Measurements from ENCODE around the gene SMKR1. TPM values are rescaled to one million over a fixed set of nuclear protein-coding genes. Genes with fewer than 3 reads are reported as not detected.
"Not testable (repeated sequence)": the region's sequence is repeated elsewhere in the genome, so short reads cannot be mapped to it uniquely, and the experiment has no call there.

Gene SMKR1
- total and polyA plus RNA-seq, 12 donors, result 0.28 TPM; not detected in 11

DNA sequence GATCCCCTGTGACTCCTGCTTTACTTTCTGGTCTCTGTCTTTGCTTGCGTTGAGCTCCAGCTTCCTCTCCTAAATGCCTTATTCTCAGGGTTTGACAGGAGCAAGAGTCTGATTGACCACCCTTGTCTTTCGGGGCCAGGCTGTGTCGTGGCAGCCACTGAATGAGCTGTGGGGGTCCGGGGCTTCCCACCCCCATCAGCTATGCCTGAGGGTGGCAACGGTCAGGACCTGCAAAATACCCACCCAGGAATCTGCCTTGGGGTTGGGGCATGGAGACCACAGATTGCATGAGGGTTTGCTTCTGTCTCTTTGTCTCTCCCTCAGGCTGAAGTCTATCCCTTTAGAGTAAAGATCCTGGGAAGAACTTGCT is 20.6 kb downstream of the SMKR1 start:
- no peak for TF ChIP-seq CTCF (IDR thresholded peaks at IDR 0.05)
- no peak overlapping the region for H3K4me3 ChIP-seq
- H3K27ac ChIP-seq, result no peak overlapping the region
- ATAC-seq (no peak), DNase-seq (no peak)
- no peaks in the 10 kb centered on the region for H3K36me3 ChIP-seq
- intact Hi-C loops (cut with DNase I), result no loop called here
- H3K9me3 ChIP-seq, result no peaks in the 10 kb centered on the region
- 46 to 47% methylated on average over 5 of the region's 5 CpGs for WGBS, 2 donors
- peaks cover 0 to 3% (median 0%) of the 10 kb centered on the region in 9 donors for H3K4me1 ChIP-seq
- H3K27me3 ChIP-seq, result peaks cover 0 to 50% (median 14%) of the 10 kb centered on the region in 7 donors

DNA sequence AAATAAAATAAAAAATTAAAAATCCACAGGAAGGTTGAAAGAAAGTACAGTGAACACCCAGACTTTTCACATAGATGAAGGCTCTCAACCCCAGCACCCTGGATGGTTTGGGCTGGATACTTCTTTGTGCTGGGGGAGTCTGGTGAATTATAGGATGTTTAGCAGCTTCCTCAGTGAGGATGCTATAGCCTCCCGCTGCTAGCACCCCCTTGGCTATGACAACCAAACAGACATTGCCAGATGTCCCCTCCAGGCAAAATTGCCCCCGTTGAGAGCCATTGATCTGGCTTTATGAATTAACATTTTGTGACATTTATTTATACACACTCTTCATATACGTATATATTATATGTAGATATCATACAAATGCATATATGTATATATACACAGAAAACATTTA is 21.6 kb downstream of the SMKR1 start:
- Histone ChIP-seq H3K9me3 (no peaks in the 10 kb centered on the region), H3K36me3 (no peaks in the 10 kb centered on the region), H3K4me3 (no peak overlapping the region), H3K4me1 (peaks cover 0 to 3% (median 0%) of the 10 kb centered on the region in 9 donors), H3K27me3 (peaks cover 0 to 45% (median 14%) of the 10 kb centered on the region in 7 donors), H3K27ac (no peak overlapping the region)
- DNase-seq (no peak), ATAC-seq (no peak)
- 85 to 86% methylated on average over 3 of the region's 3 CpGs for WGBS, 2 donors
- no peak for TF ChIP-seq CTCF (IDR thresholded peaks at IDR 0.05)
- intact Hi-C loops (cut with DNase I), result no loop called here

DNA sequence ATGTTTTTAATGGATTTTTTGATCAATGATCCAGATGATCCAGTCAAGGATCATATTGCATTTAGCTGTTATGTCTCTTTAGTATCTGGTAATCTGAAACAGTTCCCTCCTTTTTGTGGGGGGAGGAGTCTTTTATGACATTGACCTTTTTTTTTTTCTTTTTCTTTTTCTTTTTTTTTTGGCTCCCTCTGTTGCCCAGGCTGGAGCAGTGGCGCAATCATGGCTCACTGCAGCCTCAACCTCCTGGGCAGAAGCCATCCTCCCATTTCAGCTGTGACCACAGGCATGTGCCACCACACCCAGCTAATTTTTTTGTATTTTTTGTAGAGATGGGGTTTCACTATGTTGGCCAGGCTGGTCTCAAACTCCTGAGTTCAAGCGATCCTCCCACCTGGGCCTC is 22.1 kb downstream of the SMKR1 start:
- H3K27ac ChIP-seq; ATAC-seq; intact Hi-C loops (cut with DNase I); H3K4me1 ChIP-seq; H3K4me3 ChIP-seq; DNase-seq; H3K9me3 ChIP-seq; H3K36me3 ChIP-seq: not testable (repeated sequence)
- 85 to 98% methylated on average over 2 of the region's 2 CpGs for WGBS, 2 donors
- H3K27me3 ChIP-seq, result peaks cover 0 to 45% (median 14%) of the 10 kb centered on the region in 7 donors

DNA sequence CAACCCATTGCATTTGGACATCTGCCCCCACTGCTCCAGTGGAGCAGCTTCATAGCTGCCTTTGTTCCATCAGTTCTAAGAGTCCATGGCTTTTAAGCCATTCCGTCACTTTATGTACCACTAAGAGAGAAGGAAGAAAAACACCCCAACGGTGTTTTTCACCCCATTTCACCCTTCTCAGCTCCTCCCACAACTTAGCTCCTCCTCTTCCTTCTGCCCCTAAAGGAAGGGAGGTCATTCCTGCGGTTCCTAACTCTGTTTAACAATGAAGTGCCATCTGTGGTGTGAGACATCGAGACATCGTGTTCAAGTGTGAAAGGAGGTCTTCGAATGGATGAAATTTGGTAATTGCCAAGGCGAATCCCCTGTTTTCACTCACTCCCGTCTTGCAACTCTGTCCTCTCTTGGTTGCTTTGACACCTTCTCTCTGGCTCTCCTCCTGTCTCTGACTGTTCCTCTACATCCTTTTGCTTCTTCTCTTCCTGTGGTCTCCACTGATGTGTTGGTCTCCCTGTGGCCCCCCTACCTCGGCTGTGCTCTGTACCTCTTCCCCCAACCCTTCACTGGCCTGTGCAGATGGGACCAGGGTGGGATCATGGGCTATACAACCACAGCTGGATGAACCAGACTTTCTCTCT is 23.0 kb downstream of the SMKR1 start:
- H3K4me1 ChIP-seq, result peaks cover 0 to 3% (median 0%) of the 10 kb centered on the region in 9 donors
- 68 to 82% methylated on average over 9 of the region's 9 CpGs for WGBS, 2 donors
- H3K4me3 ChIP-seq, result no peak overlapping the region
- intact Hi-C loops (cut with DNase I), result no loop called here
- peaks cover 0 to 45% (median 12%) of the 10 kb centered on the region in 7 donors for H3K27me3 ChIP-seq
- H3K27ac ChIP-seq, result no peak overlapping the region
- ATAC-seq (no peak), DNase-seq (no peak)
- H3K36me3 ChIP-seq, result no peaks in the 10 kb centered on the region
- H3K9me3 ChIP-seq, result no peaks in the 10 kb centered on the region
- no peak for TF ChIP-seq CTCF (IDR thresholded peaks at IDR 0.05)

DNA sequence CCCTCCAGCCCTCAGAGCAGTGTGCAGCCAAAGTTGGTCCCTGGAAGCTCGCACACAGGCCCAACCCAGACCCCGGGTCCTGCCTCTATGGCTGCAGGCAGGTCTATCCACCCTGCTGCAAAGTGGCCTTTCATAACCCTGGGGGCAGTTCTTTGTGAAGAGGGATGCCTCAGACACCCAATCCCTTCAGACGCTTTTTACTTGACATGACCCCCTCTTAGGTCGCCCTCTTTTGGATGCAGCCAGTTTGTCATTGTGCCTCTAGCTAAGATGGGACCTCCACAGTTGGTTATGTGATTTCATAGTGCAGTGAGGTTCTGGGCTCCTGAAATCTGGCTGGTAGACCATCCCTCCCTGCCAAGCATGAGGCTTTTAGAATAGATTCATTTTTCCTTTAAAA is 27.3 kb downstream of the SMKR1 start:
- no peak for TF ChIP-seq CTCF (IDR thresholded peaks at IDR 0.05)
- whole genome bisulfite sequencing, 2 donors, result 87 to 90% methylated on average over 4 of the region's 4 CpGs
- H3K4me3 ChIP-seq, result no peak overlapping the region

More for the DNA sequence above, 27.3 kb downstream of the SMKR1 start:
- DNase-seq (no peak), ATAC-seq (no peak)
- Histone ChIP-seq H3K9me3 (no peaks in the 10 kb centered on the region), H3K4me1 (peaks cover 0 to 3% (median 0%) of the 10 kb centered on the region in 9 donors), H3K27me3 (peaks cover 0 to 17% (median 4%) of the 10 kb centered on the region in 7 donors), H3K27ac (no peak overlapping the region), H3K36me3 (no peaks in the 10 kb centered on the region)
- intact Hi-C loops (cut with DNase I), result no loop called here

All from heart right ventricle (tissue), 16 donors.